NCI-H187 treated with DMSO at 0.1 percent for 48 hours (cell line): ENCODE data around the gene CST1.
A peak's percentile ranks its signal among the peaks of the same experiment; 100 is the strongest.
"Not testable (repeated sequence)": the region's sequence is repeated elsewhere in the genome, so short reads cannot be mapped to it uniquely, and the experiment has no call there.

Experiments
- DNase-seq: peaks from one replicate; lab custom pipeline; 2025; lab: John Stamatoyannopoulos, UW

The CST1 gene

GRCh38 chr20:23750786-23751185, at the start of gene CST1:
CST1 (minus strand) TSS chr20:23750935; CDS start chr20:23750866, 69 bp downstream.
- DNase-seq: not testable (repeated sequence)

GRCh38 chr20:23799216-23799847, 48.6 kb upstream of the CST1 start:
- not testable (repeated sequence) for DNase-seq

- no peak for DNase-seq
Measured at GRCh38 chr20:23795526-23795925, 44.8 kb upstream of the CST1 start.

- no peak for DNase-seq
Measured at GRCh38 chr20:23794841-23795240, 44.1 kb upstream of the CST1 start.

- no peak for DNase-seq
Measured at GRCh38 chr20:23794065-23794464, 43.3 kb upstream of the CST1 start.

GRCh38 chr20:23783447-23783846, 32.7 kb upstream of the CST1 start:
- DNase-seq: no peak

GRCh38 chr20:23782366-23782983, 31.7 kb upstream of the CST1 start:
- DNase-seq: no peak

GRCh38 chr20:23778676-23779075, 27.9 kb upstream of the CST1 start:
- DNase-seq: not testable (repeated sequence)

GRCh38 chr20:23777380-23777779, 26.6 kb upstream of the CST1 start:
- not testable (repeated sequence) for DNase-seq

- DNase-seq: no peak
Measured at GRCh38 chr20:23776067-23776771, 25.5 kb upstream of the CST1 start.

GRCh38 chr20:23774081-23774480, 23.3 kb upstream of the CST1 start:
- no peak for DNase-seq

GRCh38 chr20:23773579-23773978, 22.8 kb upstream of the CST1 start:
- no peak for DNase-seq

GRCh38 chr20:23773127-23773526, 22.4 kb upstream of the CST1 start:
- no peak for DNase-seq

- no peak for DNase-seq
Measured at GRCh38 chr20:23772074-23772473, 21.3 kb upstream of the CST1 start.

GRCh38 chr20:23770384-23770783, 19.6 kb upstream of the CST1 start:
- no peak for DNase-seq

- not testable (repeated sequence) for DNase-seq
Measured at GRCh38 chr20:23768520-23768919, 17.8 kb upstream of the CST1 start.

GRCh38 chr20:23766531-23766930, 15.8 kb upstream of the CST1 start:
- no peak for DNase-seq

- no peak for DNase-seq
Measured at GRCh38 chr20:23765578-23765977, 14.8 kb upstream of the CST1 start.

- not testable (repeated sequence) for DNase-seq
Measured at GRCh38 chr20:23764630-23765029, 13.9 kb upstream of the CST1 start.

GRCh38 chr20:23763345-23763744, 12.6 kb upstream of the CST1 start:
- no peak for DNase-seq

- no peak for DNase-seq
Measured at GRCh38 chr20:23759306-23759940, 8.7 kb upstream of the CST1 start.

GRCh38 chr20:23756792-23757191, 6.1 kb upstream of the CST1 start:
- peak; percentile 29 for DNase-seq

- DNase-seq: not testable (repeated sequence)
Measured at GRCh38 chr20:23755131-23755611, 4.4 kb upstream of the CST1 start.
